ENCODE data around the gene EGLN2. TPM values are rescaled to one million over a fixed set of nuclear protein-coding genes. Genes with fewer than 3 reads are reported as not detected.
"Not testable (repeated sequence)": the region's sequence is repeated elsewhere in the genome, so short reads cannot be mapped to it uniquely, and the experiment has no call there.

Gene EGLN2
- total RNA-seq, 1 donor: 70.8 TPM

DNA sequence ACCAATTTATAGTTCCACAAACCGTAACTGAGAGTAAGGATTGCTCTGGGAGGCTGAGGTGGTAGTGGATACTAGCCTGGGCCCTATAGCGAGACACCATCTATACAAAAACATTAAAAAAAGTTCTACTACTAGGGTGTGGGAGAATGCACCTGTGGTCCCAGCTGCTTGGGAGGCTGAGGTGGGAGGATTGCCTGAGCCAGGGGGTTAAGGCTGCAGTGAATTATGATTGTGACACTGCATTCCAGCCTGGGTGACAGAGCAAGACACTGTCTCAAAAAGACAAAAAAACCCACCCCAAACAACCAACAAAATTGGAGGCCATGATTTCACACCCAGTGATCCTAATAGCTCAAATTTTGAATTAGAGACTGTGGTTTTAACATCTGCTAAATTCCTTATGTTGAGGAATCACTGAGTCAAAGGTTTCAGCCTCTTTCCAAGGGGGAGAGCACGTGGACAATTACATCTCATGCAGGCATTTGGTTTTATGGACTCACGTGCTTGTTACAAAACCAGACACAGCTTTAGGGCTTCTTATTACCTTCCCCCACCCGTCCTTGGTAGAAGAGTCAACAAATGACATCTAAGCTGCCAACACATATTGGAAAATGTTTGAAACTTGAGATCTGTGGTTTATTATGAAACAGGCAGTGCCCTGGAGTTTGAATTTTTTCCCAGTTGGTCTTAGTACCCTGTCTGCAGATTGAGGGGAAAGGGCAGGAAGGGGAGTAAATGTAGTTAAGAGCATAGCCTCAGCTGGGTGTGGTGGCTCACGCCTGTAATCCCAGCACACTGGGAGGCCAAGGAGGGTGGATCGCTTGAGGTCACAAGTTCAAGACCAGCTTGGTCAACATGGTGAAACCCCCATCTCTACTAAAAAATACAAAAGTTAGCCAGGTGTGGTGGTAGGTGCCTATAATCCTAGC is 32.8 kb downstream of the EGLN2 start:
- DNase-seq (ENCODE audit: low read depth): peak; percentile 100
- TF ChIP-seq, protein P1, sequence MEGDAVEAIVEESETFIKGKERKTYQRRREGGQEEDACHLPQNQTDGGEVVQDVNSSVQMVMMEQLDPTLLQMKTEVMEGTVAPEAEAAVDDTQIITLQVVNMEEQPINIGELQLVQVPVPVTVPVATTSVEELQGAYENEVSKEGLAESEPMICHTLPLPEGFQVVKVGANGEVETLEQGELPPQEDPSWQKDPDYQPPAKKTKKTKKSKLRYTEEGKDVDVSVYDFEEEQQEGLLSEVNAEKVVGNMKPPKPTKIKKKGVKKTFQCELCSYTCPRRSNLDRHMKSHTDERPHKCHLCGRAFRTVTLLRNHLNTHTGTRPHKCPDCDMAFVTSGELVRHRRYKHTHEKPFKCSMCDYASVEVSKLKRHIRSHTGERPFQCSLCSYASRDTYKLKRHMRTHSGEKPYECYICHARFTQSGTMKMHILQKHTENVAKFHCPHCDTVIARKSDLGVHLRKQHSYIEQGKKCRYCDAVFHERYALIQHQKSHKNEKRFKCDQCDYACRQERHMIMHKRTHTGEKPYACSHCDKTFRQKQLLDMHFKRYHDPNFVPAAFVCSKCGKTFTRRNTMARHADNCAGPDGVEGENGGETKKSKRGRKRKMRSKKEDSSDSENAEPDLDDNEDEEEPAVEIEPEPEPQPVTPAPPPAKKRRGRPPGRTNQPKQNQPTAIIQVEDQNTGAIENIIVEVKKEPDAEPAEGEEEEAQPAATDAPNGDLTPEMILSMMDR (IDR thresholded peaks at IDR 0.05; ENCODE audit: insufficient read depth, low read depth, low read length): no peak
- no peak overlapping the region for H3K4me3 ChIP-seq (ENCODE audit: low read depth, low read length)

DNA sequence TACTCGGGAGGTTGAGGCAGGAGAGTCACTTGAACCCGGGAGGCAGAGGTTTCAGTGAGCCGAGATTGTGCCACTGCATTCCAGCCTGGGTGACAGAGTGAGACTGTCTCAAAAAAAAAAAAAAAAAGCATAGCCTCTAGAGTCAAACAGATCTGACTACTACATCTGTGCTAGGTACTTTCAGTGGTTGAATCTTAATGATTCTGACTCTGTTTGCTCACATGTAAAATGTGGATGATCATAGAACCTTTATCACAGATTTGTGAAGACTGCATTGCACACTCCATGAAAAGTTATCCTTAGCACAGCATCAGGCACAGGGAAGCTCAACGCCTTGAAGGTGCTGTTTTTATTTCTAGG is 33.4 kb downstream of the EGLN2 start:
- DNase-seq (ENCODE audit: low read depth); H3K4me3 ChIP-seq (ENCODE audit: low read depth, low read length): not testable (repeated sequence)

DNA sequence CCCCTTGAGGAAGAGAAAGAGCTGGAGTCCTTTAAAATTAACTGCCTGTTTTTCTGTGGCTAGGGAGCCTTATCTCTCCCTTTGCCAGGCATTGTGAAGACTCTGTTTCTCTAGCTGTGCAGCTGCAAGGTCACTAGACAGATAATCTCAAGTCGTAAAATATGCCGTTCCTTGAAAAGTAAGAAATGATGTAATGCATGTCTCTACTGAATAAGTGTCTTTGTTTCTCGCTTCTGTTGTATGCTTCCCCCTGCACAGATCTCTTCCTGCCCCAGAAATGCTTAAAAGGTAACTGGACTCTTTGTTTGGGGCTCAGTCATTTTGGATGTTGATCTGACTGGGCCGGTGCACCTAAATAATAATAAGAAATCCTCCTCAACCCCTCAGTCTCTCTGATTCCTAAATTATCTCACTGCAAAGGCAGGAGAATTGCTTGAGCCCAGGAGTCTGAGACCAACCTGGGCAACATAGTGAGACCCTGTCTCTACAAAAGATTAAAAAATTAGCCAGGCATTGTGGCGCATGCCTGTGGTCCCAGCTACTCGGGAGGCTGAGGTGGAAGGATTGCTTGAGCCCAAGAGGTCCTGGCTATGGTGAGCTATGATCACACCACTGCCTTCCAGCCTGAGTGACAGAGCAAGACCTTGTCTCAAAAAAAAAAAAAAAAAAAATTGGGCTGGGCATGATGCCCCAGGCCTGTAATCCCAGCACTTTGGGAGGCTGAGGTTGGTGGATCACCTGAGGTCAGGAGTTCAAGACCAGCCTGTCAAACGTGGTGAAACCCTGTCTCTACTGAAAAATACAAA is 34.9 kb downstream of the EGLN2 start:
- H3K4me3 ChIP-seq (ENCODE audit: low read depth, low read length): not testable (repeated sequence)
- peak; percentile 73 for DNase-seq (ENCODE audit: low read depth)

DNA sequence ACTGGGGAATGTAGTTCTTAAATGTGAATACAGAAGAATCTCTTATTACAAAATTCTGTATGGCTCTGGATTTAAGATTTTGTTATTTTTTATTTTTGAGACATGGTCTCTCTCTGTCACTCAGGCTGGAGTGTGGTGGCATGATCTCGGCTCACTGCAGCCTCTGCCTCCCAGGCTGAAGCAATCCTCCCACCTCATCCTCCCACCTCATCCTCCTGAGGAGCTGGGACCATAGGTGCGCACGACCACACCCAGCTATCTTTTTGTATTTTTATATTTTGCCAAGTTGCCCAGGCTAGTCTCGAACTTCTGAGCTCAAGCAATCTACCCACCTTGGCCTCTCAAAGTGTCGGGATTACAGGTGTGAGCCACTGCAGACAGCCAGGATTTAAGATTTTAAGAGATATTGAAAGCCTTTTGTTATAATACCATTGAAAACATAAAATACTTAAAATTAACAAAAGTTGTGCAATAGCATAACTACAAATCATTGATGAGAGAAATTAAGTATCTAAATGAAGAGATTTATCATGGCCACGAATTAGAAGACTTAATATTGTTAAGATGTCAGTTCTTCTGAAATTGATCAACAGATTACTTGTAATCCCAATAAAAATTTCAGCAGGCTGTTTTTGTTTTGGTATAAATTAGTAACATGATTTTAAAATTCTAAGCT is 37.9 kb downstream of the EGLN2 start:
- TF ChIP-seq, protein P1 (IDR thresholded peaks at IDR 0.05; ENCODE audit: insufficient read depth, low read depth, low read length): no peak

DNA sequence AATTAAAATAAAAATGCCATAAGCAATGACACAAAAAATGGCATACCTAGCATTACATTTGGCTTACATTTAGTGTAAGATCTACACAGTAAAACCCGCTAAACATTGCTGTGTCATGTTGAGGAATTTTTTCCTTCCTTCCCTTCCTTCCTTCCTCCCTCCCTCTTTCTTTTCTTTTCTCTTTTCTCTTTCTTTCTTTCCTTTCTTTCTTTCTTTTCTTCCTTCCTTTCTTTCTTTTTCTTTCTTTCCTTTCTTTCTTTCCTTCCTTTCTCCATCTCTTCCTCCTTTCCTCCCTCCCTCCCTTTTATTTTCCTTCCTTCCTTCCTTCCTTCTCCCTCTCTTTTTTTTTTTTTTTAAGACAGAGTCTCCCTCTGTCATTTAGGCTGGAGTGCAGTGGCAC is 39.5 kb downstream of the EGLN2 start:
- not testable (repeated sequence) for DNase-seq (ENCODE audit: low read depth); H3K4me3 ChIP-seq (ENCODE audit: low read depth, low read length)

More for the DNA sequence above, 37.9 kb downstream of the EGLN2 start:
- no peak overlapping the region for H3K4me3 ChIP-seq (ENCODE audit: low read depth, low read length)
- DNase-seq (ENCODE audit: low read depth): no peak

DNA sequence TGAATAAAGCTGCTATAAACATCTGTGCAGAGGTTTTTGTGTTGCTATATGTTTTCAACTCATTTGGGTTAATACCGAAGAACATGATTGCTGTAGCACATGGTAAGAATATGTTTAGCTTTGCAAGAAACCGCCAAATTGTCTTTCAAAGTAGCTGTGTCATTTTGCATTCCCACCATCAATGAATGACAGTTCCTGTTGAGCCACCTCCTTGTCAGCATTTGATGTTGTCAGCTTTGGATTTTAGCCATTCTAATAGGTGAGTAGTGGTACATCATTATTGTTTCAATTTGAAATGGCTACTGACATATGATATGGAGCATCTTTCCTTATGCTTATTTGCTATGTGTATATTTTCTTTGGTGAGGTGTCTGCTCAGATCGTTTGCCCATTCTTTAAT is 43.0 kb downstream of the EGLN2 start:
- DNase-seq (ENCODE audit: low read depth); H3K4me3 ChIP-seq (ENCODE audit: low read depth, low read length): not testable (repeated sequence)

DNA sequence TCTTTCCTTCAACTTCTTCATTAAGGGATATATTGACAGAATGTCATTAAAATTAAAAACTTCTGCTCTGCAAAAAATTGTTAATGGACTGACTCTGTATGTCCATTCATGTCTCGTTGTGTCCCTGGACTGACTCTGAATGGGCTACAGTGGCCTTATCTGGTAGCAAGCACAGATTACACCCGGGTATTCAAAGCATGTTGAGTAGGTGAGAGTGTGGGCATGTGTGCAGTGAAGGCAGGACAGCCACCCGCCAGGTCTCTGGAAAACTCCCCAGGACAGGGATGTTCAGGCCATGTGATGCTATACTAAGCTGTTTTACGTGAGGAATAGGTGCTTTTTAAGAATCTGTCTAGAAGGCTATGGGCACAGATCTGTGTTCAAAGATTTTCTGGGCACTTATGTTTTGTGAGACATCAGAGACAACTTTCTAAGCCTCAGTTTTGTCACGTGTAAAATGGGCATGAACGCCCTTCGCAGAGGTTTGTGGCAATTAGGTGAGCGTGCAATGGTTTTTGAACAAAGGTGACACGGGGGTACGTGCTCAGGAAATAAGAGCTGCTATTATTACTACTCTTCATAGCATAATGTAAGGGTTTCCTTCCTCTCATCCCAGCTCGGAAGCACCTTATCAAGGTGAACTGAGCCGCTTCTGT is 44.1 kb downstream of the EGLN2 start:
- not testable (repeated sequence) for DNase-seq (ENCODE audit: low read depth); H3K4me3 ChIP-seq (ENCODE audit: low read depth, low read length)

DNA sequence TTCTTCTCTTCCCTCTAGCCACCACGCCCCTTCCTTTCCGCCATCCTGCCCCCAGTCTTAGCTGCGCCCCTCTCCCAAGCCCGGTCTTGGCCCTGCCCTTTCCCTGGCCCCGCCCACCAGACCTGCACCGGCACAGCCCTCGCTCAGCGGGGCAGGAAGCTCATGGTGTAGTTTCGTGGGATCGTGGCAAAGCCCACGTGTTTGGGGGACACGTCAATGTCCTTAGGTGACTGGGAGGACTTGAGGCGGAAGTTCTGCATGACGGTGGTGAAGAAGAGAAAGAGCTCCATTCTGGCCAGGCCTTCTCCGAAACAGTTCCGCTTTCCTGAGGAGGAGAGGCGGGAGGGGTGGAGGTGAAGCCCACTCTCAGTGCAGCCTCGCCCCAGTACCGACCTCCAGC is 44.7 kb downstream of the EGLN2 start:
- DNase-seq (ENCODE audit: low read depth); H3K4me3 ChIP-seq (ENCODE audit: low read depth, low read length): not testable (repeated sequence)

DNA sequence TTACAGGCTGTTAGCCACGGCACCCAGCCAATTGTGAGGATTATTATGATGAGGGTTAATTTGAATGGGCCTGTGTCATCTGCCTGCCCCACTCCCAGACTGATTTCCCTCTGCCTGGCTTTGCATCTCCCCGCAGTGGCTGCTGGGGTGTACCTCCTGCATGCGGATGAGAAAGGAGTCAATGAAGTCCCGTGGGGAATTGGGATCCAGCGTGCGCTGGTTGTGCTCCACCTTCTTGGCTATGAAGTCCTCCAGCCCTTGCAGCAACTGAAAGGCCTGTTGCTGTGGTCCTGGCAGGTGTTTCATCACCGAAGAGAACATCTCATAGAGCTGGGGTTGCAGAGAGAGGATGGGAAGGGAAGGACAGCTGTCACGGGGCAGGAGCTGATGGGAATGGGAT is 47.7 kb downstream of the EGLN2 start:
- H3K4me3 ChIP-seq (ENCODE audit: low read depth, low read length); DNase-seq (ENCODE audit: low read depth): not testable (repeated sequence)

DNA sequence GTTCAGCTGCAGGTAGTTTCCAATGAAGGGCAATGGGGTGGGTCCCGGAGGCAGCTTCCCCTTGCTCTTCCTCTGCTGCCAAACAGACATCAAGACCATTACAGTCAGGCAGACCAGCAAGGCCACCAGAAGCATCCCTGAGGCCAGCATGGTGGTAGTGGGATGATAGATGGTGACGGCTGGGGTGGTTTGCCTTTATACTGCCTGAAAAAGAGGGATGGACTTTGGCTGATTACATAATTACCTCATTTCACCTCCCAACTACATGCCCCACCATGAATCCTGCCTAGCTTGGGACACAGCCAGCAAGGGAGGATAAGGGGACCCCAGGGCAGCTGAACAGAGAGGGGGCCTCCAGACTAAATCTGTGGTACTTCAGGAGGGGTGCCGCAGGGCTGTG is 51.3 kb downstream of the EGLN2 start, which contains the start of gene CYP2A6:
TSS of gene CYP2A6 (minus strand) at position 171 of the 400 bp plus-strand sequence. CDS start at position 150, 21 bp downstream.
- DNase-seq (ENCODE audit: low read depth); H3K4me3 ChIP-seq (ENCODE audit: low read depth, low read length): not testable (repeated sequence)

DNA sequence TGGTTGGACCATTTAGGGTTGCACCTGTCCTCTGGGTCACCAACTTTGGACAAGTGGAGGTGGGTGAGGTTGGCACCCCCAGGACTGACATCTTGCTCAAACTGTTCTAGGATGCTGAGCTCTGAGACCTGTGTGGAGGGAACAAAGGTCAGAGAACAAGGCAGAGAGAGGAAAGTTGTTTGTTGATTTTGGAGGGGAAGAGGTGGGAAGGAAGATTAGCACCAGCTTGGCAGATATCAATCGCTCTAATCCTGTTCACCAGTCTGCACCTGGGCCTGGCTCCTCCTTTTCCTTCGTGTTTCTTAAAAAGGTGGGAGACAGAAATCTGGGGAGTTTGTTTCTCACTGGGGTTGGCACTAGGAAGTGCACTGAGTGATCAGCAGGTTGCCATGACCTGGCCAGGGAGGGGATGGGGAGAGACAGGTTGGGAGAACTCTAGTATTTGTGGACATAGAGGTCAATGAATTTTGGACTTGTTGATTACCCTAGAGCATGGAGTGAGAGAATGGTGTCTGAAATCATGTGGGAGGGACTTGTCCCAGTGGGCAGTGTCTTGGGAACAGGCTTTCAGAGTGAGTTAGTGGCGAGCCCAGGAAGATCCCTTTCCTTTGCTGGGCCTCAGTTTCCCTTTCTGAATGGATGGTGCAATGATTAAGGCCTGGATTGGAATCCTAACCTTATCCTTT is 53.6 kb downstream of the EGLN2 start:
- DNase-seq (ENCODE audit: low read depth); H3K4me3 ChIP-seq (ENCODE audit: low read depth, low read length): not testable (repeated sequence)

Measured in fibroblast of villous mesenchyme (primary cell).